Measurements from ENCODE around the gene PTDSS2. TPM values are rescaled to one million over a fixed set of nuclear protein-coding genes. Genes with fewer than 3 reads are reported as not detected.

Gene PTDSS2
- total and polyA plus RNA-seq, 2 of the 13 experiments (the other 11 are each of a cell fraction or from before 2014, with no cell fraction given) = 21.7 to 26.4 TPM

DNA sequence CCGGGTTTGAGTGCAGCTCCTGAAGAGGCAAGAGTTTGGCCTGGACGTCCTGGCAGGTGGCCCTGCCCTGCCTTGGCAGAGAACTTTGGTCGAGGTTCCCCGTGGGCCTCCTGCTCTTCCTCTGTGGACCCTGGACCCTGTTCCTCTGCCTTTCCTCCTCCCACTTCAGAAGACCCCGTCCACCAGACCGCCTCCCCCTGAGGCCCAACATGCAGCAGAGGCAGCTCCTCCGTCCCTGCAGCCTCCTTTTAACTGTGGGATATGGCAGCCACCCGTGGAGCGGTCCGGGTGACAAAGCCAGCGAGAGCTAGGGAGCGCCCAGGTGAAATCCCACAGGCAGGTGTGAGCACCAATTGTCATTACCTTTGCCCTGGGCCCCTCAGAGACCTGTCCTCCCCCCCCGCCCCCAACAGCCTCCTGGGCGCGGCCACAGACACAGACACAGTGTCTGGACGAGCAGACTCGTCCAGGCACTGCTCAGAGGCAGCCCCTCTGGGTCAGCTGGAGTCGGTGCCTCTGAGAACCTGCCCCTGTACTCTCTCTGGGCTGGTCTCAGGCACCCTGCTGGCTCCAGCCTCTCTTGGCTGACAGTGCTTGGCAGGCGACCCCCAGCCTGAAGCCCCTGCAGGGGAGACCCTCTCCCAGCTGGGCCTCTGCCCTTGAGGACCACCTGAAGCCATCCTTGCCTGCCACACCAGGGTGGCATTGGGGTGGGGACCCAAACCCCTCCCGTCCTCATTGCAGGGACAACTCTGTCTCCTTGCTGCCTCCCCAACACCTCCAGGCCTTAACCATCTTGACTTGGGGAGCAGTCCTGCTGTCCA, 4.1 kb upstream of the PTDSS2 start (continued):
- TF ChIP-seq ZNF747 (CRISPR knock-in tag; IDR thresholded peaks at IDR 0.05; ENCODE audit: borderline replicate concordance) (no peak), SKI (IDR thresholded peaks at IDR 0.05; ENCODE audit: partially characterized antibody) (peak; percentile 50), ZNF512B (CRISPR knock-in tag; IDR thresholded peaks at IDR 0.05; ENCODE audit: borderline replicate concordance) (0 out of 2 replicates have a peak, but pooled peaks have one; percentile 13), ZNF282 (IDR thresholded peaks at IDR 0.05; ENCODE audit: partially characterized antibody) (no peak), ZNF598 (CRISPR knock-in tag; IDR thresholded peaks at IDR 0.05; ENCODE audit: borderline replicate concordance) (no peak), ZNF451 (CRISPR knock-in tag; IDR thresholded peaks at IDR 0.05) (no peak), SNAI1 (CRISPR knock-in tag; IDR thresholded peaks at IDR 0.05; ENCODE audit: borderline replicate concordance) (peak; percentile 40; the same call in 1 of the 2 replicates), CEBPG (CRISPR knock-in tag; IDR thresholded peaks at IDR 0.05) (no peak), ZNF720 (CRISPR knock-in tag; IDR thresholded peaks at IDR 0.05) (no peak), MED13 (CRISPR knock-in tag; IDR thresholded peaks at IDR 0.05) (no peak), SUZ12 (IDR thresholded peaks at IDR 0.05; ENCODE audit: low read depth, low read length) (no peak), ZFP37 (CRISPR knock-in tag; IDR thresholded peaks at IDR 0.05; ENCODE audit: borderline replicate concordance) (no peak), HOXA7 (CRISPR knock-in tag; IDR thresholded peaks at IDR 0.05) (no peak), ZBTB1 (CRISPR knock-in tag; IDR thresholded peaks at IDR 0.05; ENCODE audit: borderline replicate concordance) (no peak), ZNF616 (CRISPR knock-in tag; IDR thresholded peaks at IDR 0.05; ENCODE audit: low read depth) (no peak), BRCA1 (CRISPR knock-in tag; IDR thresholded peaks at IDR 0.05) (no peak), BRD4 (CRISPR knock-in tag; IDR thresholded peaks at IDR 0.05) (no peak), ZNF547 (CRISPR knock-in tag; IDR thresholded peaks at IDR 0.05) (no peak), ZNF737 (CRISPR knock-in tag; IDR thresholded peaks at IDR 0.05; ENCODE audit: borderline replicate concordance) (no peak), CHD2 (IDR thresholded peaks at IDR 0.05; ENCODE audit: low read depth, low read length) (no peak), CBX5 (CRISPR knock-in tag; IDR thresholded peaks at IDR 0.05; ENCODE audit: borderline replicate concordance) (no peak), SOX6 (IDR thresholded peaks at IDR 0.05) (no peak), SOX6 (CRISPR knock-in tag; IDR thresholded peaks at IDR 0.05) (peak; percentile 16; the same call in 1 of the 2 replicates), DRAP1 (CRISPR knock-in tag; IDR thresholded peaks at IDR 0.05) (no peak), SAFB2 (CRISPR knock-in tag; IDR thresholded peaks at IDR 0.05; ENCODE audit: borderline replicate concordance, low read depth) (no peak), NCOA2 (CRISPR knock-in tag; IDR thresholded peaks at IDR 0.05) (no peak), TRIM24 (CRISPR knock-in tag; IDR thresholded peaks at IDR 0.05) (no peak), FOXC1 (CRISPR knock-in tag; IDR thresholded peaks at IDR 0.05; ENCODE audit: borderline replicate concordance) (peak; percentile 5; the same call in 1 of the 2 replicates)
- TF ChIP-seq, protein P1, sequence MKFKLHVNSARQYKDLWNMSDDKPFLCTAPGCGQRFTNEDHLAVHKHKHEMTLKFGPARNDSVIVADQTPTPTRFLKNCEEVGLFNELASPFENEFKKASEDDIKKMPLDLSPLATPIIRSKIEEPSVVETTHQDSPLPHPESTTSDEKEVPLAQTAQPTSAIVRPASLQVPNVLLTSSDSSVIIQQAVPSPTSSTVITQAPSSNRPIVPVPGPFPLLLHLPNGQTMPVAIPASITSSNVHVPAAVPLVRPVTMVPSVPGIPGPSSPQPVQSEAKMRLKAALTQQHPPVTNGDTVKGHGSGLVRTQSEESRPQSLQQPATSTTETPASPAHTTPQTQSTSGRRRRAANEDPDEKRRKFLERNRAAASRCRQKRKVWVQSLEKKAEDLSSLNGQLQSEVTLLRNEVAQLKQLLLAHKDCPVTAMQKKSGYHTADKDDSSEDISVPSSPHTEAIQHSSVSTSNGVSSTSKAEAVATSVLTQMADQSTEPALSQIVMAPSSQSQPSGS (CRISPR knock-in tag; IDR thresholded peaks at IDR 0.05) = no peak
